Measurements from ENCODE around the gene POLR2M. TPM values are rescaled to one million over a fixed set of nuclear protein-coding genes. Genes with fewer than 3 reads are reported as not detected.

POLR2M gene
- polyA plus RNA-seq, 3 donors, result 14.4 to 29.4 (median 26.3) TPM

DNA sequence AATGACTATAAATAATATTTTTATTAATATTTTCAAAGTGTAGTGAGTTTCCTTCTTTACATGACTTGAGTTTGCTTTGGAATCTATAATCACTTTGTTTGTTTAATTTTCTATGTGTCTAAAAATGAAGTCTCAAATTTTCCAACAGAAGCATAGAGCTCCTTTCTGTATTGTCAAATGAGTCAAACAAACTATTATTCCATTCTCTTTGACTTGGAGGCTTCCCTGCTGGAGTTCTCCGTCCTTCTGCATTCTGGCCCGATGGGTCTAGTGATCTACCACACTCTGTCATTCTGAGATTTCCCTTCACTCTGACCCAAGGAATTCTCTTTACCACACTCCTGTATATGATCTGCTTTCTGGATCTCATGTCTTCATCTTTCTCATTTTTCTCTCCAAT is 30.1 kb downstream of the POLR2M start:
- no peak overlapping the region for H3K27ac Mint-ChIP-seq
- no peak overlapping the region for H3K27ac ChIP-seq (ENCODE audit: low read depth in 1 of 2, low read length in 2 of 2)

DNA sequence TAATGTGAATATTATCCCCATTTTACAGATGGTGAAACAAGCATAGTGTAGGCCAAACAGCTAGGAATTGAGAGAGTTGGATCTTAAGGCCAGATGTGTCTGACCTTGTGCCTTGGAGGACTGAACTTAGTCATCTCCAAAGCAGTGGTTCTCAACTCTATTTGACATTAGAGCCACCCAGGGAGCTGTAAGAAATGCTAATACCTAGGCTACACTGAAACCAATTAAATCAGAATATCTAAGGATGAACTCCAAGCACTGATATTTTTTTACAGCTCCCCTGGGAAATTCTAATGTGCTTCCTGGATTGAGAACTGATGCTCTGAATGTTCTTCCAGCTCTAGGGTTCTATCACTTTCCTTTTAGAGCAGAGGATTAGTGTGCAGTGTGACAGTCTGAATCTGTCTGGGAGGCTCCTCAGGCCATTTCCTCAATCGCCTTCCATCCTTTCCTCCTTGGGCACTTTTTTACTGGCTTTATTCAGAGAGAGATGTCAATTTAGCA is 32.3 kb downstream of the POLR2M start:
- TF ChIP-seq, protein P1, sequence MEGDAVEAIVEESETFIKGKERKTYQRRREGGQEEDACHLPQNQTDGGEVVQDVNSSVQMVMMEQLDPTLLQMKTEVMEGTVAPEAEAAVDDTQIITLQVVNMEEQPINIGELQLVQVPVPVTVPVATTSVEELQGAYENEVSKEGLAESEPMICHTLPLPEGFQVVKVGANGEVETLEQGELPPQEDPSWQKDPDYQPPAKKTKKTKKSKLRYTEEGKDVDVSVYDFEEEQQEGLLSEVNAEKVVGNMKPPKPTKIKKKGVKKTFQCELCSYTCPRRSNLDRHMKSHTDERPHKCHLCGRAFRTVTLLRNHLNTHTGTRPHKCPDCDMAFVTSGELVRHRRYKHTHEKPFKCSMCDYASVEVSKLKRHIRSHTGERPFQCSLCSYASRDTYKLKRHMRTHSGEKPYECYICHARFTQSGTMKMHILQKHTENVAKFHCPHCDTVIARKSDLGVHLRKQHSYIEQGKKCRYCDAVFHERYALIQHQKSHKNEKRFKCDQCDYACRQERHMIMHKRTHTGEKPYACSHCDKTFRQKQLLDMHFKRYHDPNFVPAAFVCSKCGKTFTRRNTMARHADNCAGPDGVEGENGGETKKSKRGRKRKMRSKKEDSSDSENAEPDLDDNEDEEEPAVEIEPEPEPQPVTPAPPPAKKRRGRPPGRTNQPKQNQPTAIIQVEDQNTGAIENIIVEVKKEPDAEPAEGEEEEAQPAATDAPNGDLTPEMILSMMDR (IDR thresholded peaks at IDR 0.05), result no peak
- peaks cover 0 to 2% (median 2%) of the 10 kb centered on the region in 3 donors for H3K27me3 Mint-ChIP-seq (ENCODE audit: low read depth in 3 of 3)
- Histone ChIP-seq H3K9ac (ENCODE audit: insufficient read depth, low read length, poor library complexity, severe bottlenecking) (no peak overlapping the region), H2AFZ (ENCODE audit: insufficient read depth, low read depth, low read length, poor library complexity, severe bottlenecking) (no peak overlapping the region), H3K4me2 (replicated peaks; ENCODE audit: extremely low read depth, low read length, poor library complexity, severe bottlenecking) (no peak overlapping the region), H3K4me1 (ENCODE audit: control insufficient read depth in 1 of 2, insufficient read depth in 2 of 2, low read length in 2 of 2) (no peaks in the 10 kb centered on the region), H3K79me2 (ENCODE audit: insufficient read depth, low read length) (no peaks in the 10 kb centered on the region), H3K36me3 (replicated peaks in 1 of 2; ENCODE audit: control insufficient read depth in 1 of 2, insufficient read depth in 2 of 2, low read length in 2 of 2) (no peaks in the 10 kb centered on the region), H4K20me1 (ENCODE audit: insufficient read depth, low read length) (no peaks in the 10 kb centered on the region), H3K27ac (ENCODE audit: low read depth in 1 of 2, low read length in 2 of 2) (no peak overlapping the region), H3K27me3 (ENCODE audit: control insufficient read depth in 2 of 2, insufficient read depth in 2 of 2, low read length in 2 of 2) (no peaks in the 10 kb centered on the region), H3K9me3 (replicated peaks in 1 of 2; ENCODE audit: control insufficient read depth in 1 of 2, insufficient read depth in 1 of 2, low read length in 2 of 2) (no peaks in the 10 kb centered on the region), H3K4me3 (replicated peaks in 1 of 3; ENCODE audit: low read depth in 2 of 3, low read length in 3 of 3) (no peak overlapping the region)
- no CpG with 5 or more reads among the region's 1 CpG for WGBS (ENCODE audit: insufficient coverage)
- no peaks in the 10 kb centered on the region for H3K4me1 Mint-ChIP-seq
- intact Hi-C loops (cut with micrococcal nuclease), result no loop called here
- H3K4me3 Mint-ChIP-seq, result no peak overlapping the region
- peaks cover 0 to 2% of the 10 kb centered on the region in 2 donors for H3K36me3 Mint-ChIP-seq
- H3K9me3 Mint-ChIP-seq, result peaks cover 0 to 2% (median 0%) of the 10 kb centered on the region in 7 donors
- DNase-seq, result no peak
- no peak overlapping the region for H3K27ac Mint-ChIP-seq

More for the DNA sequence above, 30.1 kb downstream of the POLR2M start:
- H3K9me3 Mint-ChIP-seq, result peaks cover 0 to 2% (median 0%) of the 10 kb centered on the region in 7 donors
- peaks cover 0 to 2% of the 10 kb centered on the region in 2 donors for H3K36me3 Mint-ChIP-seq
- peaks cover 0 to 2% (median 0%) of the 10 kb centered on the region in 3 donors for H3K27me3 Mint-ChIP-seq (ENCODE audit: low read depth in 3 of 3)
- H3K4me1 Mint-ChIP-seq, result no peaks in the 10 kb centered on the region
- H3K4me3 Mint-ChIP-seq, result no peak overlapping the region
- DNase-seq, result no peak
- no peak overlapping the region for H3K4me3 ChIP-seq (replicated peaks in 1 of 3; ENCODE audit: low read depth in 2 of 3, low read length in 3 of 3)
- H4K20me1 ChIP-seq (ENCODE audit: insufficient read depth, low read length), result no peaks in the 10 kb centered on the region
- no peaks in the 10 kb centered on the region for H3K36me3 ChIP-seq (replicated peaks in 1 of 2; ENCODE audit: control insufficient read depth in 1 of 2, insufficient read depth in 2 of 2, low read length in 2 of 2)
- no peak overlapping the region for H3K9ac ChIP-seq (ENCODE audit: insufficient read depth, low read length, poor library complexity, severe bottlenecking)
- no peaks in the 10 kb centered on the region for H3K27me3 ChIP-seq (ENCODE audit: control insufficient read depth in 2 of 2, insufficient read depth in 2 of 2, low read length in 2 of 2)
- H3K9me3 ChIP-seq (replicated peaks in 1 of 2; ENCODE audit: control insufficient read depth in 1 of 2, insufficient read depth in 1 of 2, low read length in 2 of 2), result no peaks in the 10 kb centered on the region
- intact Hi-C loops (cut with micrococcal nuclease), result no loop called here
- H2AFZ ChIP-seq (ENCODE audit: insufficient read depth, low read depth, low read length, poor library complexity, severe bottlenecking), result no peak overlapping the region
- TF ChIP-seq, protein P1 (IDR thresholded peaks at IDR 0.05), result no peak
- 88% methylated on average over 2 of the region's 2 CpGs for WGBS (ENCODE audit: insufficient coverage)
- no peaks in the 10 kb centered on the region for H3K4me1 ChIP-seq (ENCODE audit: control insufficient read depth in 1 of 2, insufficient read depth in 2 of 2, low read length in 2 of 2)
- H3K79me2 ChIP-seq (ENCODE audit: insufficient read depth, low read length), result no peaks in the 10 kb centered on the region
- no peak overlapping the region for H3K4me2 ChIP-seq (replicated peaks; ENCODE audit: extremely low read depth, low read length, poor library complexity, severe bottlenecking)

Measured in CD14-positive monocyte (primary cell).